GM21786 (cell line): Measurements from ENCODE around the gene NOG.

Experiments
- ATAC-seq: cut with Tn5 transposase; IDR thresholded peaks from one replicate; pipeline ENCODE4 v1.9.1; 2021; ENCODE audit not compliant: unreplicated experiment

The NOG gene

DNA sequence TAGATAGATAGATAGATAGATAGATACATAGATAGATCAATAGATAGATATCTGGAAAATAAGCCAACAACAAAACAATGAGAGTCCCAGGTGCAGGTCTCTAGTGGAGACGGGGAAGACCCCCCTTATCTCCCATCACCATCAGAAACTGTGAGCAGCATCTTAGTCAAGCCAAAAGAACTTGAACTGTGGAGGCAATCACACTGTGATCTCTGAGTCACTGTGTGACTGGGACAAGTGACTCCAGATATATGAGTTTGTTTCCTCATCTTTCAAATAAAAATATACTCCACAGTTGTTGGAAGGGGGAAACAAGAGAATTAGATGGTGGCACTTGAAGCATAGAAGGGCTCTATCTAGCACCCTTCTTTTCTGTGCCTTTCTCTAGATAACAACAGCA, 42.1 kb downstream of the NOG start:
- ATAC-seq, result no peak

- no peak for ATAC-seq
These were observed 42.8 kb downstream of the NOG start for GRCh38 chr17:56636265-56636664.

DNA sequence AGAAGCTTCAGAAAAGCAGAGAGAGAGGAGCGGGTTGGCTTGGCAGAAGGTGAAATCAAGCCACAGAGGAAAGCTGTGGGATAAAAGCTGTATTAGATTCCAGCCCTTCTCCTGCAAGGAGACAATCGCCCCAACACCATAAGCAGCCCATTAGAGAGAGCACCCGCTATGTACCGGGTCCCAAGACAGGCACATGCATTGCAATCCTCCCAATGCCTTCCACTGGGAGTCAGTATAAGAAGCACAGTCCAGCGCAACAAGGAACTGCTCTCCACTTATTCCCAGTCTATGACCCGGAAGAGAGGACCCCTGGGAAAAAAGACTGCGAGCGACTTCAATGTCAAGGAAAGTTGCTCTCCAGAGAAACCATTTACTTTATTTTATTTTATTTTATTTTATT, 43.8 kb downstream of the NOG start:
- ATAC-seq, result no peak

DNA sequence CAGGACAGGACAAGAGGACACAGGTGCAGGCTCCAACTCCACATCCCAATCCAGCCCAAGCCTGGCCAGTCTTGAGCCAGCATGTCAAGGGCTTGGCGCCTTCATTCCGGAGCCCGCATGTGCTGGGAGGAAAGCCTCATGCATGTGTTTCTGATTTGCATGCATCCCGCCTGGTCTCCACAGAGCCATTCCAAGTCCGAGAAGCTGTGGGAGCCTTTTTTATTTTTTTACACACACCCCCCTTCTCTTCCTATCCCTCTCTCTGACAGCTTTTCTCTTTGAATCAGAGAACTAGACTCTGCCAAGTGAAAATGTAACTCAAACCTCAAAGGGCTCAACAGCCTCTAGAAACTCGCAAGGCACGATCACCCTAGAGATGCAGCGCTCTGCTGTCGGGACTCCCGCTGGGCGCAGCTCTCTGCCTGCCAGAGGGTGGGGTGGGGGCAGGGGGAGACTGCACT, 45.1 kb downstream of the NOG start:
- no peak for ATAC-seq

- no peak for ATAC-seq
These were observed 46.0 kb downstream of the NOG start for GRCh38 chr17:56639517-56639916.

DNA sequence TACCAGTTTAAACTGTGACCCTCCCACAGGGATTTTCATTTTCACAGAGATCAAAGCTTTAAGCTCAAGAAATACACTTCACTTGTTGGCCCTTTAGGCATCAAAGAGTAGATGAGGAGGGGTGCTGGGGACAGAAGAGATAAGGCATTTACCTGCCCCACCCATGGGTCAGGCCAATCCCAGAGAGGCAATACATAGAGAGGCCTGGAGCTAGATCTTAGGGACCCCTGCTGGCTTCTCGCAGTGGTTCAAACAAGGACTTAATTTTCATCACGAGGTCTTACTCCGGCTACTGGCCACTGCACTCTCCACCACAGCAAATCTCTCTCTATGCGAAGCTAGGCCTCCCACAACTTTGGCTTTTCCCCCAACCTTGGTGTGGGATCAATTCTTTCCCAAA, 46.6 kb downstream of the NOG start:
- no peak for ATAC-seq

DNA sequence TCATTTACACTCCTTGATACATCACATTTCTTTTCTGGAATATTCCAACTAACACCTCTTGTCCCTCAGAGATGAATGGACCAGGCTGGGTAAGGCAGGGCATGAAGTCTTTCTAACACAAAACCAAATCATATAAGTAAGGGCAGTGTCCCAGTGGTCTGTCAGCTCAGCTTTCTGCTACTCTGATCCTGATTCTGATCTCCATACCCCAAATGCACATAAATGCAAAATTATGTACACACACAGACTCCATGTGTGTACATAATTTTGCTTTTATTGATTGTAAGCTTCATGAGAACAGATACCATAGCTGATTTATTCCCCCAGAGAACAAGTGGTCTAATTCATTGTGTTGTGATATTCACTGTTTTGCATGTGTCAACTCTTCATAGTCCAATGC, 47.9 kb downstream of the NOG start:
- ATAC-seq, result no peak

DNA sequence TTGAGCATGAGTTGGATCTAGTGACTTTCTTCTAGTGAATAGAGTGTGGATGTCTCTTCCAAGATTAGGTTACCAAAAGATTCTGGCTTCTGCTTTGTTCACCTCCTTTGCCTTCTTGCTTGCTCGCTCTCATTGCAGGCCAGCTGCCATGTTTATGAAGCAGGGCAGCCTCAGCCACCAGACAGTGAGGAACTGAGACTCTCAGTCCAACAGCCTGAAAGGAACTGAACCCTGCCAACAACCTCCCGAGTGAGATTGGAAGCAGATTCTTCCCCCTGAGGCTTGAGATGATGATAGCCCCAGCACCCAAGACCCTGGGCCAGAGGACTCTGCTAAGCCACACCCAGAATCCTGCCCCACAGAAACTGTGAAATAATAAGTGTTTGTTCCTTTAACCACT, 48.4 kb downstream of the NOG start:
- no peak for ATAC-seq

DNA sequence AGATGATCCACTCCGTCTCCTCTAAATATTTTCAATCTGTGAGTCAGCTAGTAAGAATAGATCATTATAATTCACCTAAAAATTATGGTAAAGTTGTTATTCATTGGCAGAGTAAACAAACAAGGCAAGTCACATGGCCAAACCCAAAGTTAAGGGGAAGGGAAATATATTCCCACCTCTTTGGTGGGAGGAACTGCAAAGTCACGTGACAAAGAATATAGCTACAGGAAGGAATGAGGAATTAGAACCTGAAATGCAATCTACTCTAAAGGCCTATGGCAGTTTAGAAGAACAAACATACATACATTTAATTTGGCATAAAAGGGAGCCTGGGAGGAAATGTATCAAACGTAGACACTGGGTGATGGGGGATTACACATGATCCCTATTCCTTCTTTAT, 48.9 kb downstream of the NOG start:
- no peak for ATAC-seq
